Measurements from ENCODE around the gene SPNS3. TPM values are rescaled to one million over a fixed set of nuclear protein-coding genes. Genes with fewer than 3 reads are reported as not detected.

The SPNS3 gene
- total and polyA plus RNA-seq, 9 of the 15 experiments (the other 6 are each of a cell fraction or from before 2014, with no cell fraction given) = not detected

GRCh38 chr17:4530799-4531730, 97.3 kb downstream of the SPNS3 start:
- 0 out of 4 replicates have a peak, but pooled peaks of 1 of the 2 experiments have one; percentile 8 for TF ChIP-seq KDM1A (IDR thresholded peaks at IDR 0.05)
- TF ChIP-seq ZNF146 (CRISPR knock-in tag; IDR thresholded peaks at IDR 0.05; ENCODE audit: unreplicated experiment) = no peak
- TF ChIP-seq PHF21A (IDR thresholded peaks at IDR 0.05; ENCODE audit: borderline replicate concordance, low read depth) = 0 out of 2 replicates have a peak, but pooled peaks have one; percentile 52
- 28% methylated on average over 22 of the region's 30 CpGs for WGBS (ENCODE audit: insufficient coverage, low coverage, missing lambda C conversion rate)
- Histone ChIP-seq H3K27me3 (ENCODE audit: control insufficient read depth in 2 of 2, insufficient read depth in 2 of 2, low read length in 2 of 2) (peaks cover 0 to 22% of the 10 kb centered on the region in 2 experiments; a peak in 4 of 5 replicates), H3K79me2 (ENCODE audit: control insufficient read depth, insufficient read depth, low read length) (no peaks in the 10 kb centered on the region), H3K9ac (ENCODE audit: insufficient read depth in 1 of 2, low read depth in 2 of 2, low read length in 2 of 2) (no peak overlapping the region; a peak in 1 of 4 replicates), H3K4me2 (ENCODE audit: insufficient read depth, low read length) (no peak overlapping the region), H4K20me1 (replicated peaks; ENCODE audit: control insufficient read depth, insufficient read depth, low read length) (peaks cover 7% of the 10 kb centered on the region; the same call in 1 of the 2 replicates), H2AFZ (ENCODE audit: low read depth, low read length) (no peak overlapping the region), H3K4me3 (no peak overlapping the region), H3K4me1 (replicated peaks in 1 of 2; ENCODE audit: control insufficient read depth in 2 of 2, insufficient read depth in 2 of 2, low read length in 2 of 2) (peaks cover 0 to 36% of the 10 kb centered on the region in 2 experiments; a peak in 3 of 5 replicates), H3K27ac (ENCODE audit: extremely low read depth, low read depth, low read length) (no peak overlapping the region), H3K9me3 (replicated peaks; ENCODE audit: control insufficient read depth, insufficient read depth, low read depth, low read length) (no peaks in the 10 kb centered on the region), H3K36me3 (ENCODE audit: control insufficient read depth, insufficient read depth, low read length) (no peaks in the 10 kb centered on the region), H3K9me1 (ENCODE audit: control insufficient read depth, insufficient read depth, low read length) (no peaks in the 10 kb centered on the region)
- BruUV-seq (replicated peaks) = no TSS peak
- no peak for DNase-seq (ENCODE audit: extremely low read depth in 1 of 4, low spot score in 3 of 4)
- ChIA-PET CTCF (ENCODE audit: low intra/inter-chr PET ratio) (no interaction called here), POLR2A (no interaction called here)
- in situ Hi-C loops (cut with MboI) = no loop called here
- intact Hi-C loops (cut with micrococcal nuclease) = no loop called here
- FAIRE-seq = no peak
- ATAC-seq = no peak

All from K562 (cell line).